Panc1 (cell line): Measurements from ENCODE around the gene YDJC. TPM values are rescaled to one million over a fixed set of nuclear protein-coding genes. Genes with fewer than 3 reads are reported as not detected.

ENCODE experiments used
- ATAC-seq: fragments of 200-7000 bp; cut with Tn5 transposase; 2 replicates; pipeline ENCODE4 v1.9.1; 2020; ENCODE audit warnings: mild to moderate bottlenecking, moderate library complexity
- BruUV-seq: library from RNA; stranded (reverse); fragments of 400-500 nt; replicated peaks from 2 replicates; lab custom pipeline; 2021; lab: Mats Ljungman, UMichigan
- CTCF ChIA-PET: fragments of 300-600 bp; sonication (Branson Sonifier 250); formaldehyde crosslinking; loops from one replicate; lab custom pipeline; 2022; ENCODE audit warnings: antibody characterized with exemption; lab: Charles Lee
- POLR2A ChIA-PET: fragments of 300-600 bp; sonication (Branson Sonifier 250); formaldehyde crosslinking; loops from one replicate; lab custom pipeline; 2022; ENCODE audit warnings: antibody characterized with exemption; lab: Charles Lee
- DNase-seq: peaks from one replicate; pipeline ENCODE4 v3.0.0-alpha.2; 2010; ENCODE audit warnings: low read depth, low spot score
- H3K27ac ChIP-seq: 2 replicates; pipeline ENCODE4 v1.5.1; 2011; ENCODE audit warnings: mild to moderate bottlenecking, low read length, inconsistent platforms
- H3K27me3 ChIP-seq: fragments of 200-500 bp; sonication (Bioruptor generic); 2 replicates; pipeline ENCODE4 v1.6.0; 2014; ENCODE audit warnings: low read length, inconsistent platforms; ENCODE audit not compliant: control insufficient read depth, insufficient read depth
- H3K36me3 ChIP-seq: fragments of 200-500 bp; sonication (Bioruptor generic); 2 replicates; pipeline ENCODE4 v1.5.1; 2014; ENCODE audit warnings: inconsistent platforms, mild to moderate bottlenecking, low read length, moderate library complexity; ENCODE audit not compliant: control insufficient read depth, insufficient read depth
- H3K4me1 ChIP-seq: 2 replicates; pipeline ENCODE4 v1.5.1; 2011; ENCODE audit warnings: inconsistent platforms, mild to moderate bottlenecking, low read length, moderate library complexity; ENCODE audit not compliant: control insufficient read depth, insufficient read depth
- H3K4me3 ChIP-seq, 2 experiments: 2 replicates each; pipeline ENCODE4 v1.5.1; 2011 to 2012; ENCODE audit warnings: low read depth in 2 of 2, low read length in 2 of 2, mild to moderate bottlenecking in 2 of 2, inconsistent platforms in 1 of 2, moderate library complexity in 1 of 2
- H3K9me3 ChIP-seq: fragments of 200-500 bp; sonication (Bioruptor generic); 2 replicates; pipeline ENCODE4 v1.5.1; 2014; ENCODE audit warnings: low read depth, mild to moderate bottlenecking, inconsistent platforms, low read length, moderate library complexity; ENCODE audit not compliant: control insufficient read depth, insufficient read depth
- CTCF ChIP-seq: fragments of 450-650 bp; IDR thresholded peaks from 2 replicates; pipeline ENCODE4 v1.5.1; 2017; ENCODE audit warnings: mild to moderate bottlenecking
- POLR2AphosphoS5 ChIP-seq: IDR thresholded peaks from 2 replicates; pipeline ENCODE4 v1.6.1; 2012; ENCODE audit warnings: mild to moderate bottlenecking, low read depth, low read length, moderate library complexity
- REST ChIP-seq, 2 experiments: IDR thresholded peaks; 2 replicates each; pipeline ENCODE4 v1.6.1; 2011 to 2012; ENCODE audit warnings: low read depth in 2 of 2, control low read depth in 1 of 2, low read length in 1 of 2, mild to moderate bottlenecking in 1 of 2, moderate library complexity in 1 of 2; ENCODE audit not compliant: insufficient read depth in 1 of 2
- SIN3A ChIP-seq: IDR thresholded peaks from 2 replicates; pipeline ENCODE4 v1.6.1; 2012; ENCODE audit warnings: low read depth, mild to moderate bottlenecking, low read length, moderate library complexity, borderline replicate concordance; ENCODE audit not compliant: insufficient read depth
- TCF7L2 ChIP-seq: IDR thresholded peaks from 2 replicates; pipeline ENCODE4 v1.6.1; 2011; ENCODE audit warnings: mild to moderate bottlenecking, low read depth, low read length, inconsistent platforms
- in situ Hi-C: cut with HindIII; loops from 2 replicates; pipeline ENCODE4 v1.10.0; 2016; ENCODE audit warnings: low sequenced_read_pairs, low pct_unique_long_range_greater_than_20kb
- intact Hi-C: fragments of 100-400 bp; cut with micrococcal nuclease; formaldehyde crosslinking; loops from one replicate; pipeline ENCODE4 v1.10.0; 2022; ENCODE audit not compliant: unreplicated experiment
- total RNA-seq: library from RNA; stranded (reverse); gene quantifications from one replicate; pipeline ENCODE4 v1.2.1, GENCODE V29; 2021; ENCODE audit not compliant: unreplicated experiment

The YDJC gene
- total RNA-seq, 1 experiment from 2014 or later: 60.6 TPM

GRCh38 chr22:21613553-21614233, 16.1 kb downstream of the YDJC start:
- Histone ChIP-seq H3K27me3 (no peaks in the 10 kb centered on the region), H3K4me1 (peaks cover 2% of the 10 kb centered on the region), H3K36me3 (no peaks in the 10 kb centered on the region), H3K4me3 (no peak overlapping the region), H3K9me3 (no peaks in the 10 kb centered on the region), H3K27ac (no peak overlapping the region)
- BruUV-seq: no TSS peak
- intact Hi-C loops (no loop called here), in situ Hi-C loops (no loop called here)
- POLR2A ChIA-PET: interaction anchor here (0.6 kb wide), 1 partner anchor 12 kb away, joined by 9 read pairs; no protein-coding TSS in a partner anchor
- DNase-seq (no peak), ATAC-seq (no peak)
- CTCF ChIA-PET: interaction anchor here (0.9 kb wide), 1 partner anchor 32 kb away, joined by 3 read pairs; no protein-coding TSS in a partner anchor
- no peak for TF ChIP-seq CTCF
- TF ChIP-seq SIN3A: no peak

- H3K9me3 ChIP-seq: no peaks in the 10 kb centered on the region
- no peak for DNase-seq
- no peak overlapping the region for H3K4me3 ChIP-seq
- intact Hi-C loops (no loop called here), in situ Hi-C loops (no loop called here)
- no peak for ATAC-seq
- no peaks in the 10 kb centered on the region for H3K27me3 ChIP-seq
- TF ChIP-seq POLR2AphosphoS5 (no peak), SIN3A (no peak), TCF7L2 (no peak), REST (IDR thresholded peaks at IDR 0.05; ENCODE audit: insufficient read depth in 1 of 2, low read depth in 2 of 2, low read length in 1 of 2) (no peak)
- BruUV-seq: no TSS peak
- CTCF ChIA-PET: interaction anchor here (0.9 kb wide), 1 partner anchor 33 kb away, joined by 3 read pairs; no protein-coding TSS in a partner anchor
- no peak overlapping the region for H3K27ac ChIP-seq
- no peaks in the 10 kb centered on the region for H3K36me3 ChIP-seq
- H3K4me1 ChIP-seq: no peaks in the 10 kb centered on the region; the same call in 1 of the 2 replicates
- POLR2A ChIA-PET: no interaction called here
Observed at GRCh38 chr22:21612858-21613257, 17.0 kb downstream of the YDJC start.
